Right atrium auricular region (tissue), 2 donors: ENCODE results near the gene APCDD1L. TPM values are rescaled to one million over a fixed set of nuclear protein-coding genes. Genes with fewer than 3 reads are reported as not detected.

Experiments used
- DNase-seq: peaks from one replicate; pipeline ENCODE4 v3.0.0-alpha.2; 2019; ENCODE audit warnings: low spot score
- H3K27ac ChIP-seq, 2 donors: fragments of 200-600 bp; sonication (generic); 1 replicate in 1 of 2; 2 replicates in 1 of 2; pipeline ENCODE4 v1.5.1; 2016 to 2019
- H3K27me3 ChIP-seq, 2 donors: fragments of 200-600 bp; sonication (generic); one replicate each; pipeline versions ENCODE4 v1.5.1 to v1.6.0; 2017 to 2019
- H3K36me3 ChIP-seq: fragments of 200-600 bp; sonication (generic); one replicate; pipeline ENCODE4 v1.5.1; 2016
- H3K4me1 ChIP-seq, 2 donors: fragments of 200-600 bp; sonication (generic); one replicate each; pipeline versions ENCODE4 v1.5.1 to v1.6.0; 2017 to 2019
- H3K4me3 ChIP-seq, 2 donors: fragments of 200-600 bp; sonication (generic); 1 replicate in 1 of 2; 2 replicates in 1 of 2; pipeline ENCODE4 v1.5.1; 2017 to 2019; ENCODE audit warnings: mild to moderate bottlenecking in 1 of 2, moderate library complexity in 1 of 2
- H3K9me3 ChIP-seq, 2 donors: fragments of 200-600 bp; sonication (generic); one replicate each; pipeline ENCODE4 v1.5.1; 2019
- CTCF ChIP-seq, 2 donors: fragments of 200-600 bp; sonication (generic); IDR thresholded peaks; one replicate each; pipeline ENCODE4 v1.5.1; 2019; ENCODE audit warnings: antibody characterized with exemption in 2 of 2
- total RNA-seq, 2 donors: library from RNA; depleted of rRNA; stranded (reverse); fragments of >200 nt; gene quantifications; one replicate each; pipeline ENCODE4 v1.1.0, GENCODE V29; 2016

APCDD1L gene
- total RNA-seq, 2 donors from 2014 or later = 0.89 to 1.5 TPM

- Histone ChIP-seq H3K36me3 (no peaks in the 10 kb centered on the region), H3K4me3 (no peak overlapping the region), H3K4me1 (no peaks in the 10 kb centered on the region), H3K27ac (no peak overlapping the region), H3K27me3 (no peaks in the 10 kb centered on the region), H3K9me3 (peaks cover 0 to 31% of the 10 kb centered on the region in 2 donors)
- no peak for TF ChIP-seq CTCF (IDR thresholded peaks at IDR 0.05)
- peak; percentile 21 for DNase-seq
Observed at GRCh38 chr20:58500256-58500655, 14.9 kb downstream of the APCDD1L start.

GRCh38 chr20:58498470-58499068 is 16.6 kb downstream of the APCDD1L start:
- Histone ChIP-seq H3K4me1 (no peaks in the 10 kb centered on the region), H3K4me3 (no peak overlapping the region), H3K36me3 (no peaks in the 10 kb centered on the region), H3K27me3 (no peaks in the 10 kb centered on the region), H3K27ac (no peak overlapping the region), H3K9me3 (peaks cover 0 to 14% of the 10 kb centered on the region in 2 donors)
- no peak for TF ChIP-seq CTCF (IDR thresholded peaks at IDR 0.05)
- DNase-seq = no peak

- TF ChIP-seq CTCF (IDR thresholded peaks at IDR 0.05) = no peak
Observed at GRCh38 chr20:58497724-58498469, 17.3 kb downstream of the APCDD1L start.

GRCh38 chr20:58497076-58497641 is 18.0 kb downstream of the APCDD1L start:
- Histone ChIP-seq H3K4me3 (no peak overlapping the region), H3K27me3 (no peaks in the 10 kb centered on the region), H3K4me1 (no peaks in the 10 kb centered on the region), H3K9me3 (peaks cover 0 to 7% of the 10 kb centered on the region in 2 donors), H3K27ac (no peak overlapping the region), H3K36me3 (no peaks in the 10 kb centered on the region)
- peak; percentile 32 for DNase-seq
- no peak for TF ChIP-seq CTCF (IDR thresholded peaks at IDR 0.05)

More at GRCh38 chr20:58497724-58498469, 17.3 kb downstream of the APCDD1L start:
- H3K9me3 ChIP-seq = peaks cover 0 to 10% of the 10 kb centered on the region in 2 donors
- H3K27me3 ChIP-seq = no peaks in the 10 kb centered on the region
- no peak overlapping the region for H3K27ac ChIP-seq
- H3K4me3 ChIP-seq = no peak overlapping the region
- H3K4me1 ChIP-seq = no peaks in the 10 kb centered on the region
- DNase-seq = no peak
- H3K36me3 ChIP-seq = no peaks in the 10 kb centered on the region

- H3K27me3 ChIP-seq = no peaks in the 10 kb centered on the region
- H3K27ac ChIP-seq = no peak overlapping the region
- no peak for DNase-seq
- H3K4me1 ChIP-seq = no peaks in the 10 kb centered on the region
- H3K36me3 ChIP-seq = no peaks in the 10 kb centered on the region
- H3K9me3 ChIP-seq = peaks cover 0 to 3% of the 10 kb centered on the region in 2 donors
- TF ChIP-seq CTCF (IDR thresholded peaks at IDR 0.05) = no peak
- no peak overlapping the region for H3K4me3 ChIP-seq
Observed at GRCh38 chr20:58496429-58496769, 18.8 kb downstream of the APCDD1L start.
